GM12878 (cell line): Measurements from ENCODE around the gene TBC1D19.
"Not testable (repeated sequence)": the region's sequence is repeated elsewhere in the genome, so short reads cannot be mapped to it uniquely, and the experiment has no call there.

Source experiments
- BMI1 ChIP-seq: fragments of 450-650 bp; IDR thresholded peaks from 2 replicates; pipeline ENCODE4 v1.6.1; 2016; ENCODE audit warnings: mild to moderate bottlenecking, moderate library complexity, borderline replicate concordance
- ELK1 ChIP-seq: IDR thresholded peaks from 2 replicates; pipeline ENCODE4 v1.6.1; 2012; ENCODE audit warnings: low read depth, low read length, improper control_type of control experiment
- RAD21 ChIP-seq: IDR thresholded peaks from 2 replicates; pipeline ENCODE4 v1.6.1; 2011; ENCODE audit warnings: mild to moderate bottlenecking, low read depth, low read length, moderate library complexity; ENCODE audit not compliant: insufficient read depth
- USF2 ChIP-seq: IDR thresholded peaks from 2 replicates; pipeline ENCODE4 v1.6.1; 2011; ENCODE audit warnings: low read depth, low read length, improper control_type of control experiment, borderline replicate concordance

GRCh38 chr4:26593557-26593956 is 9.7 kb downstream of the TBC1D19 start:
- not testable (repeated sequence) for TF ChIP-seq BMI1, ELK1, USF2, RAD21
